HG02798 (cell line): ENCODE data around the gene NUCKS1.
A peak's percentile ranks its signal among the peaks of the same experiment; 100 is the strongest.

Experiments used
- ATAC-seq: cut with Tn5 transposase; IDR thresholded peaks from one replicate; pipeline ENCODE4 v1.9.1; 2021; ENCODE audit warnings: mild to moderate bottlenecking; ENCODE audit not compliant: unreplicated experiment, poor library complexity

Gene NUCKS1

GRCh38 chr1:205750138-205751035 is at the start of gene NUCKS1:
Gene NUCKS1, minus strand, starts transcription at chr1:205750182. Its CDS starts 209 bp downstream, at chr1:205749973.
- ATAC-seq, result peak; percentile 84

- no peak for ATAC-seq
Measured at GRCh38 chr1:205798577-205798976, 48.6 kb upstream of the NUCKS1 start.

GRCh38 chr1:205797168-205797567 is 47.2 kb upstream of the NUCKS1 start:
- ATAC-seq, result no peak

GRCh38 chr1:205794011-205794730 is 44.2 kb upstream of the NUCKS1 start:
- ATAC-seq, result peak; percentile 62

- no peak for ATAC-seq
Measured at GRCh38 chr1:205792961-205793673, 43.1 kb upstream of the NUCKS1 start.

GRCh38 chr1:205792481-205792881 is 42.5 kb upstream of the NUCKS1 start:
- peak; percentile 47 for ATAC-seq

GRCh38 chr1:205791568-205792180 is 41.7 kb upstream of the NUCKS1 start:
- ATAC-seq, result peak; percentile 63

- ATAC-seq, result no peak
Measured at GRCh38 chr1:205787287-205787916, 37.4 kb upstream of the NUCKS1 start.

GRCh38 chr1:205786601-205787000 is 36.6 kb upstream of the NUCKS1 start:
- no peak for ATAC-seq

- no peak for ATAC-seq
Measured at GRCh38 chr1:205785446-205785845, 35.5 kb upstream of the NUCKS1 start.

GRCh38 chr1:205783904-205784303 is 33.9 kb upstream of the NUCKS1 start:
- ATAC-seq, result no peak

- ATAC-seq, result no peak
Measured at GRCh38 chr1:205783433-205783795, 33.4 kb upstream of the NUCKS1 start.

GRCh38 chr1:205782627-205783432 is 32.8 kb upstream of the NUCKS1 start:
- ATAC-seq, result no peak

GRCh38 chr1:205780335-205780734 is 30.4 kb upstream of the NUCKS1 start:
- ATAC-seq, result no peak

- no peak for ATAC-seq
Measured at GRCh38 chr1:205777994-205778393, 28.0 kb upstream of the NUCKS1 start.

- no peak for ATAC-seq
Measured at GRCh38 chr1:205775717-205776056, 25.7 kb upstream of the NUCKS1 start.

GRCh38 chr1:205775015-205775716 is 25.2 kb upstream of the NUCKS1 start, which contains the start of gene RAB29:
Gene RAB29, minus strand, starts transcription at chr1:205775482. Its CDS starts 526 bp downstream, at chr1:205774956.
- ATAC-seq, result peak; percentile 84

- ATAC-seq, result peak; percentile 34
Measured at GRCh38 chr1:205774198-205775014, 24.4 kb upstream of the NUCKS1 start.
